GM12872 (cell line): ENCODE data around the gene SOX9.
A peak's percentile ranks its signal among the peaks of the same experiment; 100 is the strongest.

ENCODE experiments used
- TF ChIP-seq, protein P1 (sequence below): IDR thresholded peaks from 3 replicates; pipeline ENCODE4 v1.5.1; 2011; ENCODE audit warnings: low read depth, mild to moderate bottlenecking, low read length, moderate library complexity; ENCODE audit not compliant: insufficient read depth

Gene SOX9

DNA sequence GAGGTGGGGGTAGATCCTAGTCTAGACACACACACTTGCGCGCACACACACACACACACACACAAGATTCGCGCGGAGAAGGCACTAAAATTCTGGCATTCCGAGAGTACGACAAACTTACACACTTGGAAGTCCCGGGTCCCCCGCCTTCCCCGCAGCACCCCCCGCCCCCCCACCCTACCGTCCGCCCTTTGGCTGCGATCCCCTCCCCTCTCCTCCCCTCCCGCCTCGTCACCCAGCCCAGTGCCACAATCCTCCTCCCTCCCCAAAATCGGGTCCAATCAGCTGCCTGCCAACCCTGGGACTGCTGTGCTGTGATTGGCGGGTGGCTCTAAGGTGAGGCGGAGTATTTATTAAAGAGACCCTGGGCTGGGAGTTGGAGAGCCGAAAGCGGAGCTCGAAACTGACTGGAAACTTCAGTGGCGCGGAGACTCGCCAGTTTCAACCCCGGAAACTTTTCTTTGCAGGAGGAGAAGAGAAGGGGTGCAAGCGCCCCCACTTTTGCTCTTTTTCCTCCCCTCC, at the start of gene SOX9:
Gene SOX9, plus strand, starts transcription at position 379 of the 522 bp plus-strand sequence. CDS start 372 bp downstream, outside the sequence.
- TF ChIP-seq, protein P1, sequence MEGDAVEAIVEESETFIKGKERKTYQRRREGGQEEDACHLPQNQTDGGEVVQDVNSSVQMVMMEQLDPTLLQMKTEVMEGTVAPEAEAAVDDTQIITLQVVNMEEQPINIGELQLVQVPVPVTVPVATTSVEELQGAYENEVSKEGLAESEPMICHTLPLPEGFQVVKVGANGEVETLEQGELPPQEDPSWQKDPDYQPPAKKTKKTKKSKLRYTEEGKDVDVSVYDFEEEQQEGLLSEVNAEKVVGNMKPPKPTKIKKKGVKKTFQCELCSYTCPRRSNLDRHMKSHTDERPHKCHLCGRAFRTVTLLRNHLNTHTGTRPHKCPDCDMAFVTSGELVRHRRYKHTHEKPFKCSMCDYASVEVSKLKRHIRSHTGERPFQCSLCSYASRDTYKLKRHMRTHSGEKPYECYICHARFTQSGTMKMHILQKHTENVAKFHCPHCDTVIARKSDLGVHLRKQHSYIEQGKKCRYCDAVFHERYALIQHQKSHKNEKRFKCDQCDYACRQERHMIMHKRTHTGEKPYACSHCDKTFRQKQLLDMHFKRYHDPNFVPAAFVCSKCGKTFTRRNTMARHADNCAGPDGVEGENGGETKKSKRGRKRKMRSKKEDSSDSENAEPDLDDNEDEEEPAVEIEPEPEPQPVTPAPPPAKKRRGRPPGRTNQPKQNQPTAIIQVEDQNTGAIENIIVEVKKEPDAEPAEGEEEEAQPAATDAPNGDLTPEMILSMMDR: no peak

GRCh38 chr17:72071330-72071729, 49.5 kb upstream of the SOX9 start:
- TF ChIP-seq, protein P1: no peak

- TF ChIP-seq, protein P1: no peak
These were observed 44.7 kb upstream of the SOX9 start for GRCh38 chr17:72075995-72076677.

DNA sequence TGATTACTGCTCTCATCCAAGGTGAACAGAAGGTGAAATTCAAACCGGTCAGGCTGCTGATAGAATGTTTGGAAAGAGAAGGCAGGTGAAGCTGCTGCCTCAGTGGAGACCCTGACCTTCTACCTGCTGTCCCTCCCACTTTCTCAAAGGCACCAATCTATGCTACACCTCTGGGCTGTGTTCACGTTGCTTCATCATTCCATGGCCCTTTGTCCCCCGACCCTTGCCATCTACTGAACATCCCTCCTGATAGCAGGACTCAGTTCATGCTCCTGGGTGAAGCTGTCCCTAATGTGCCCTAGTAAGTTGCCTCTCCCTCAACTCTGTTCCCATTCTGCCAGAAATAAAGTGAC, 44.2 kb upstream of the SOX9 start:
- TF ChIP-seq, protein P1: no peak

- TF ChIP-seq, protein P1: peak; percentile 13; the same call in 1 of the 3 replicates
These were observed 43.4 kb upstream of the SOX9 start for GRCh38 chr17:72077326-72077960.

- TF ChIP-seq, protein P1: no peak
These were observed 41.1 kb upstream of the SOX9 start for GRCh38 chr17:72079700-72080099.

DNA sequence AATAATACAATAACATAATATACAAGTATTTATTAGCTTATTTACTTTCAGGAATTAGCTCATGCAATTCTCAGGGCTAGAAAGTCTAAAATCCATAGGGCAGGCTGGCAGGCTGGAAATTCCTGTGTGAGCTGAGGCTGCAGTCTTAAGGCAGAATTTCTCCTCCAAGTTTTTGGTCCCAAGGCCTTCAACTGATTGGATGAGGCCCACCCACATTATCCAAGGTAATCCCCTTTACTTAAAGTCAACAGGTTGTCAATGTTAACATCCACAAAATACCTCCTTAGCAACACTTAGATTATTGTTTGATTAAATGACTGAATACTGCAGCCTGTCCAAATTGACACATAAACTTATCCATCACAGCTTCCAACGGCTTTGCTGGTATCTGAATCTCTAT, 32.9 kb upstream of the SOX9 start:
- TF ChIP-seq, protein P1: no peak
